HepG2 (cell line): ENCODE data around the gene ST6GALNAC6. TPM values are rescaled to one million over a fixed set of nuclear protein-coding genes. Genes with fewer than 3 reads are reported as not detected.

Source experiments
- ATAC-seq: fragments of 200-7000 bp; cut with Tn5 transposase; 3 replicates; pipeline ENCODE4 v1.9.1; 2020; ENCODE audit warnings: mild to moderate bottlenecking, moderate library complexity
- BruUV-seq: library from RNA; stranded (reverse); fragments of 400-500 nt; replicated peaks from 2 replicates; lab custom pipeline; 2021; lab: Mats Ljungman, UMichigan
- CTCF ChIA-PET: fragments of 300-600 bp; formaldehyde crosslinking; extraction: SDS; loops from one replicate; lab custom pipeline; 2021; ENCODE audit warnings: low total read pairs, inconsistent platforms, low intra/inter-chr PET ratio; lab: Yijun Ruan, JAX
- POLR2A ChIA-PET: fragments of 350-600 bp; sonication (Branson Sonifier 250); formaldehyde crosslinking; loops from one replicate; lab custom pipeline; 2020; ENCODE audit warnings: antibody characterized with exemption, inconsistent platforms; lab: Yijun Ruan, JAX
- DNase-seq: peaks from one replicate; pipeline ENCODE4 v3.0.0-alpha.2; 2015; ENCODE audit warnings: low spot score
- FAIRE-seq: peaks from 3 replicates; lab custom pipeline; 2011; peaks lifted over from hg19 to GRCh38; lab: Jason Lieb, UNC
- H2AFZ ChIP-seq: one replicate; pipeline ENCODE4 v1.6.1; 2011; ENCODE audit warnings: low read length, inconsistent platforms
- H3K27ac ChIP-seq: fragments of 300-600 bp; 3 replicates; pipeline ENCODE4 v1.8.0; 2011; ENCODE audit warnings: mixed run types, mild to moderate bottlenecking, mixed read lengths, low read length, inconsistent platforms; ENCODE audit not compliant: insufficient read depth; ENCODE audit errors: extremely low read length
- H3K27me3 ChIP-seq, 2 experiments: fragments of 200-600 bp in 1 of 2; 2 replicates in 1 of 2; 3 replicates in 1 of 2; pipeline versions ENCODE4 v1.6.0 to v1.8.0; 2011; ENCODE audit warnings: low read length in 2 of 2, mild to moderate bottlenecking in 2 of 2, moderate library complexity in 2 of 2, inconsistent platforms in 1 of 2; ENCODE audit not compliant: insufficient read depth in 2 of 2, control insufficient read depth in 1 of 2
- H3K36me3 ChIP-seq, 2 experiments: fragments of 200-600 bp in 1 of 2; replicated peaks in 1 of 2; 2 replicates in 1 of 2; 3 replicates in 1 of 2; pipeline versions ENCODE4 v1.5.1 to v1.8.0; 2011; ENCODE audit warnings: low read length in 2 of 2, inconsistent platforms in 1 of 2; ENCODE audit not compliant: insufficient read depth in 2 of 2, control insufficient read depth in 1 of 2
- H3K4me1 ChIP-seq: 2 replicates; pipeline ENCODE4 v1.5.1; 2012; ENCODE audit warnings: low read length, inconsistent platforms; ENCODE audit not compliant: insufficient read depth
- H3K4me2 ChIP-seq: 2 replicates; pipeline ENCODE4 v1.6.0; 2011; ENCODE audit warnings: low read depth, low read length, inconsistent platforms
- H3K4me3 ChIP-seq, 3 experiments: fragments of 200-600 bp in 1 of 3; sonication (generic), shearing (Covaris generic) in 1 of 3; replicated peaks in 1 of 3; 2 replicates each; pipeline ENCODE4 v1.5.1; 2011 to 2016; ENCODE audit warnings: low read length in 3 of 3, inconsistent platforms in 2 of 3, low read depth in 2 of 3, mild to moderate bottlenecking in 2 of 3, control low read depth in 1 of 3, mixed read lengths in 1 of 3; ENCODE audit not compliant: insufficient read depth in 1 of 3
- H3K79me2 ChIP-seq: one replicate; pipeline ENCODE4 v1.6.1; 2011; ENCODE audit warnings: low read length, inconsistent platforms; ENCODE audit not compliant: insufficient read depth
- H3K9ac ChIP-seq: 2 replicates; pipeline ENCODE4 v1.6.0; 2011; ENCODE audit warnings: mild to moderate bottlenecking, low read depth, low read length, inconsistent platforms; ENCODE audit not compliant: insufficient read depth
- H3K9me3 ChIP-seq: 2 replicates; pipeline ENCODE4 v1.5.1; 2012; ENCODE audit warnings: mild to moderate bottlenecking, low read length
- H4K20me1 ChIP-seq: 2 replicates; pipeline ENCODE4 v1.6.0; 2011; ENCODE audit warnings: inconsistent platforms, mild to moderate bottlenecking, low read length, moderate library complexity; ENCODE audit not compliant: insufficient read depth
- AGO1 ChIP-seq: fragments of 200-400 bp; formaldehyde crosslinking; IDR thresholded peaks from 2 replicates; pipeline ENCODE4 v1.6.1; 2017; ENCODE audit warnings: mild to moderate bottlenecking, low read depth, low read length, moderate library complexity; ENCODE audit not compliant: poor library complexity, severe bottlenecking
- CEBPG ChIP-seq: IDR thresholded peaks from 2 replicates; pipeline ENCODE4 v1.6.1; 2016
- CENPX ChIP-seq: sonication (generic); formaldehyde crosslinking; IDR thresholded peaks from 2 replicates; pipeline ENCODE4 v1.9.0; 2021; ENCODE audit warnings: mild to moderate bottlenecking, missing genetic modification reagents, moderate library complexity
- KAT2B ChIP-seq: fragments of 150-350 bp; IDR thresholded peaks from 2 replicates; pipeline ENCODE4 v1.6.1; 2014; ENCODE audit warnings: low read depth, low read length, borderline replicate concordance
- KDM1A ChIP-seq: IDR thresholded peaks from 2 replicates; pipeline ENCODE4 v1.6.1; 2016; ENCODE audit warnings: missing compliant biosample characterization
- KDM3A ChIP-seq: IDR thresholded peaks from 2 replicates; pipeline ENCODE4 v1.6.1; 2018; ENCODE audit warnings: low read depth, missing compliant biosample characterization
- PLRG1 ChIP-seq: fragments of 450-650 bp; conservative IDR thresholded peaks from 2 replicates; pipeline ENCODE4 v1.6.1; 2016
- PTBP1 ChIP-seq: fragments of 200-400 bp; formaldehyde crosslinking; IDR thresholded peaks from 2 replicates; pipeline ENCODE4 v1.6.1; 2018; ENCODE audit warnings: low read length, low read depth; ENCODE audit not compliant: poor library complexity, severe bottlenecking
- RBM39 ChIP-seq: fragments of 200-400 bp; formaldehyde crosslinking; IDR thresholded peaks from one replicate; pipeline ENCODE4 v1.6.1; 2018; ENCODE audit warnings: antibody characterized with exemption, mild to moderate bottlenecking, low read depth, low read length; ENCODE audit not compliant: poor library complexity, severe bottlenecking
- SALL1 ChIP-seq: sonication (generic); formaldehyde crosslinking; IDR thresholded peaks from 2 replicates; pipeline ENCODE4 v1.8.0; 2022; ENCODE audit warnings: mild to moderate bottlenecking, missing genetic modification reagents
- SKIL ChIP-seq: sonication (generic); formaldehyde crosslinking; IDR thresholded peaks from 2 replicates; pipeline ENCODE4 v1.8.0; 2022; ENCODE audit warnings: missing genetic modification reagents, mild to moderate bottlenecking, moderate library complexity, borderline replicate concordance
- STAT5B ChIP-seq: sonication (generic); formaldehyde crosslinking; IDR thresholded peaks from 2 replicates; pipeline ENCODE4 v1.4.0; 2020; ENCODE audit warnings: missing genetic modification reagents
- ZFP90 ChIP-seq: sonication (generic); formaldehyde crosslinking; IDR thresholded peaks from 2 replicates; pipeline ENCODE4 v1.8.0; 2022; ENCODE audit warnings: missing genetic modification reagents, mild to moderate bottlenecking, inconsistent platforms, borderline replicate concordance
- ZFX ChIP-seq: sonication (generic); formaldehyde crosslinking; IDR thresholded peaks from 2 replicates; pipeline ENCODE4 v1.4.0; 2020; ENCODE audit warnings: mild to moderate bottlenecking, low read depth, missing genetic modification reagents, moderate library complexity
- ZNF768 ChIP-seq: sonication (generic); formaldehyde crosslinking; IDR thresholded peaks from 2 replicates; pipeline ENCODE4 v1.4.0; 2020; ENCODE audit warnings: missing genetic modification reagents
- ZNF839 ChIP-seq: sonication (generic); formaldehyde crosslinking; IDR thresholded peaks from 2 replicates; pipeline ENCODE4 v1.4.0; 2020; ENCODE audit warnings: missing genetic modification reagents, mild to moderate bottlenecking, borderline replicate concordance
- WGBS: methylation state at CpG from one replicate; pipeline ENCODE4 v1.1.6; 2017; ENCODE audit warnings: low lambda C conversion rate; 5-methylcytosine and 5-hydroxymethylcytosine counted together
- in situ Hi-C: cut with HindIII; loops from 2 replicates; pipeline ENCODE4 v1.10.0; 2017; ENCODE audit warnings: low pct_unique_long_range_greater_than_20kb; ENCODE audit not compliant: extremely low pct_ligation_motif_present
- intact Hi-C: fragments of 100-400 bp; cut with micrococcal nuclease; formaldehyde crosslinking; loops from one replicate; pipeline ENCODE4 v1.10.0; 2022; ENCODE audit not compliant: unreplicated experiment
- polyA plus RNA-seq, 8 experiments: library from polyadenylated mRNA; depleted of rRNA in 3 of 8; stranded (reverse) in 7 of 8; unstranded in 1 of 8; fragments of >200 nt; fragmentation: Illumina TruSeq in 4 of 8; extraction: Trizol in 4 of 8; gene quantifications; 2 replicates each; pipeline versions ENCODE4 v1.2.1 to v1.2.3, GENCODE V29; 2011 to 2016; ENCODE audit warnings: low read depth in 4 of 8, missing spikeins in 1 of 8, mixed read lengths in 1 of 8; ENCODE audit not compliant: insufficient read depth in 1 of 8
- total RNA-seq, 5 experiments: library from RNA; depleted of rRNA; stranded (reverse); fragments of >200 nt; fragmentation: Illumina TruSeq; extraction: Trizol; gene quantifications; 2 replicates each; pipeline ENCODE4 v1.2.3, GENCODE V29; 2016; ENCODE audit warnings: low read depth in 1 of 5
- TF ChIP-seq, protein P1 (sequence below): sonication (generic); formaldehyde crosslinking; IDR thresholded peaks from 2 replicates; pipeline ENCODE4 v1.8.0; 2022; ENCODE audit warnings: mild to moderate bottlenecking, missing genetic modification reagents, borderline replicate concordance
- TF ChIP-seq, protein P2 (sequence below): IDR thresholded peaks from 2 replicates; pipeline ENCODE4 v1.6.1; 2016; ENCODE audit warnings: control low read depth

ST6GALNAC6 gene
- total and polyA plus RNA-seq, 2 of the 13 experiments (the other 11 are each of a cell fraction or from before 2014, with no cell fraction given), result 18.5 to 65.4 TPM

- FAIRE-seq, result no peak
- peak; percentile 63 for ATAC-seq
- no peaks in the 10 kb centered on the region for H3K79me2 ChIP-seq
- no peak overlapping the region for H2AFZ ChIP-seq
- WGBS, result 76% methylated on average over 5 of the region's 26 CpGs
- H4K20me1 ChIP-seq, result no peaks in the 10 kb centered on the region
- H3K27ac ChIP-seq, result peak overlapping the region; percentile 14
- H3K9ac ChIP-seq, result peak overlapping the region; percentile 63; the same call in 1 of the 2 replicates
- H3K9me3 ChIP-seq, result no peaks in the 10 kb centered on the region
- no peaks in the 10 kb centered on the region for H3K27me3 ChIP-seq
- H3K36me3 ChIP-seq, result no peaks in the 10 kb centered on the region
- POLR2A ChIA-PET, result interaction anchor here (2.1 to 2.3 kb wide), 2 partner anchors 20 to 40 kb away, joined by 6 to 11 read pairs; partner anchors contain the start of gene ST6GALNAC4
- CTCF ChIA-PET, result no interaction called here
- H3K4me1 ChIP-seq, result peaks cover 38% of the 10 kb centered on the region
- in situ Hi-C loops (no loop called here), intact Hi-C loops (no loop called here)
- H3K4me2 ChIP-seq, result peak overlapping the region; percentile 87
- DNase-seq, result no peak
- H3K4me3 ChIP-seq, result peak overlapping the region; percentile 67 to 82 (median 69)
- TSS peak; percentile 52 for BruUV-seq
- TF ChIP-seq ZFX (CRISPR knock-in tag) (no peak), KDM3A (CRISPR knock-in tag) (no peak), ZFP90 (no peak), PTBP1 (no peak), KDM1A (CRISPR knock-in tag) (0 out of 2 replicates have a peak, but pooled peaks have one; percentile 22), ZNF768 (CRISPR knock-in tag) (peak; percentile 99), AGO1 (no peak), RBM39 (peak; percentile 10), SKIL (CRISPR knock-in tag) (peak; percentile 43; the same call in 1 of the 2 replicates), PLRG1 (no peak), CEBPG (CRISPR knock-in tag) (no peak), CENPX (CRISPR knock-in tag) (no peak), STAT5B (CRISPR knock-in tag) (no peak), ZNF839 (CRISPR knock-in tag) (no peak), SALL1 (CRISPR knock-in tag) (no peak), KAT2B (no peak)
- TF ChIP-seq, protein P1, sequence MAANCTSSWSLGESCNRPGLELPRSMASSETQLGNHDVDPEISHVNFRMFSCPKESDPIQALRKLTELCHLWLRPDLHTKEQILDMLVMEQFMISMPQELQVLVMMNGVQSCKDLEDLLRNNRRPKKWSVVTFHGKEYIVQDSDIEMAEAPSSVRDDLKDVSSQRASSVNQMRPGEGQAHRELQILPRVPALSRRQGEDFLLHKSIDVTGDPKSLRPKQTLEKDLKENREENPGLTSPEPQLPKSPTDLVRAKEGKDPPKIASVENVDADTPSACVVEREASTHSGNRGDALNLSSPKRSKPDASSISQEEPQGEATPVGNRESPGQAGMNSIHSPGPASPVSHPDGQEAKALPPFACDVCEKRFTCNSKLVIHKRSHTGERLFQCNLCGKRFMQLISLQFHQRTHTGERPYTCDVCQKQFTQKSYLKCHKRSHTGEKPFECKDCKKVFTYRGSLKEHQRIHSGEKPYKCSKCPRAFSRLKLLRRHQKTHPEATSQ, result no peak
- TF ChIP-seq, protein P2, sequence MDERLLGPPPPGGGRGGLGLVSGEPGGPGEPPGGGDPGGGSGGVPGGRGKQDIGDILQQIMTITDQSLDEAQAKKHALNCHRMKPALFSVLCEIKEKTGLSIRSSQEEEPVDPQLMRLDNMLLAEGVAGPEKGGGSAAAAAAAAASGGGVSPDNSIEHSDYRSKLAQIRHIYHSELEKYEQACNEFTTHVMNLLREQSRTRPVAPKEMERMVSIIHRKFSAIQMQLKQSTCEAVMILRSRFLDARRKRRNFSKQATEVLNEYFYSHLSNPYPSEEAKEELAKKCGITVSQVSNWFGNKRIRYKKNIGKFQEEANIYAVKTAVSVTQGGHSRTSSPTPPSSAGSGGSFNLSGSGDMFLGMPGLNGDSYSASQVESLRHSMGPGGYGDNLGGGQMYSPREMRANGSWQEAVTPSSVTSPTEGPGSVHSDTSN (CRISPR knock-in tag), result no peak
These were observed 22.4 kb downstream of the ST6GALNAC6 start for GRCh38 chr9:127876764-127877562.
